Fibroblast of pulmonary artery (primary cell): Measurements from ENCODE around the gene ZNF438.

Experiments used
- DNase-seq: peaks from one replicate; pipeline ENCODE4 v3.0.0-alpha.2; 2010; ENCODE audit warnings: low read depth
- H3K4me3 ChIP-seq: replicated peaks from 2 replicates; pipeline ENCODE4 v1.5.1; 2011; ENCODE audit warnings: low read depth, mild to moderate bottlenecking, control low read depth, low read length, moderate library complexity
- TF ChIP-seq, protein P1 (sequence below): IDR thresholded peaks from 2 replicates; pipeline ENCODE4 v1.5.1; 2011; ENCODE audit warnings: mild to moderate bottlenecking, control low read depth, low read length, inconsistent platforms; ENCODE audit errors: missing control alignments

The ZNF438 gene

DNA sequence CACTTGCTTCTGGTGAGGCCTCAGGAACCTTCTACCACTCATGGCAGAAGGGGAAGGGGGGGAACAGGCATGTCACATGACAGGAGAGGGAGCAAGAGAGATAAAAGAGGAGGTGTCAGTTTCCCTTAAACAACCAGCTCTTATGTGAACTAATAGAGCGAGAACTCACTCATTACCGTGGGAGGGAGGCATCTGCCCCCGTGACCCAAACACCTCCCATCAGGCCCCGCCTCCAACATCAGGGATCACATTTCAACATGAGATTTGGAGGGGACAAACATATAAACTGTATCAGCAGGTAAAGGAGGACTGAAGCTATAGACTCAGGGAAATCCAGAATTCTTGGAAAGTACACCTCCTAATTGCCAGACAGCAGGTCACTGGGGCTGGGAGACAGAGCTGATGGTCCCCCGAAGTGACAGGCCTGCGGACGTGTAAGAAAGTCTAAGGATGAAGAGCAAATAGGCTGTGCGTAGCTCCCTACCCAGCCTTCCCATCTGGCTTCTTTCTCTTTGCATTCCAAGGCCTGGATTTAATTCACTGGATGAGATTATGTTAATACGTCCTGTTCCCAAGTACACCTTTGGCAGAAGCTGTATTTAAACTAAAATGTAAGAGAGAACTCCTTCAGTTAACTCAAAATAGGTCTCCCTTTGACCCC is 215.4 kb downstream of the ZNF438 start:
- no peak overlapping the region for H3K4me3 ChIP-seq
- TF ChIP-seq, protein P1, sequence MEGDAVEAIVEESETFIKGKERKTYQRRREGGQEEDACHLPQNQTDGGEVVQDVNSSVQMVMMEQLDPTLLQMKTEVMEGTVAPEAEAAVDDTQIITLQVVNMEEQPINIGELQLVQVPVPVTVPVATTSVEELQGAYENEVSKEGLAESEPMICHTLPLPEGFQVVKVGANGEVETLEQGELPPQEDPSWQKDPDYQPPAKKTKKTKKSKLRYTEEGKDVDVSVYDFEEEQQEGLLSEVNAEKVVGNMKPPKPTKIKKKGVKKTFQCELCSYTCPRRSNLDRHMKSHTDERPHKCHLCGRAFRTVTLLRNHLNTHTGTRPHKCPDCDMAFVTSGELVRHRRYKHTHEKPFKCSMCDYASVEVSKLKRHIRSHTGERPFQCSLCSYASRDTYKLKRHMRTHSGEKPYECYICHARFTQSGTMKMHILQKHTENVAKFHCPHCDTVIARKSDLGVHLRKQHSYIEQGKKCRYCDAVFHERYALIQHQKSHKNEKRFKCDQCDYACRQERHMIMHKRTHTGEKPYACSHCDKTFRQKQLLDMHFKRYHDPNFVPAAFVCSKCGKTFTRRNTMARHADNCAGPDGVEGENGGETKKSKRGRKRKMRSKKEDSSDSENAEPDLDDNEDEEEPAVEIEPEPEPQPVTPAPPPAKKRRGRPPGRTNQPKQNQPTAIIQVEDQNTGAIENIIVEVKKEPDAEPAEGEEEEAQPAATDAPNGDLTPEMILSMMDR, result no peak
- no peak for DNase-seq

DNA sequence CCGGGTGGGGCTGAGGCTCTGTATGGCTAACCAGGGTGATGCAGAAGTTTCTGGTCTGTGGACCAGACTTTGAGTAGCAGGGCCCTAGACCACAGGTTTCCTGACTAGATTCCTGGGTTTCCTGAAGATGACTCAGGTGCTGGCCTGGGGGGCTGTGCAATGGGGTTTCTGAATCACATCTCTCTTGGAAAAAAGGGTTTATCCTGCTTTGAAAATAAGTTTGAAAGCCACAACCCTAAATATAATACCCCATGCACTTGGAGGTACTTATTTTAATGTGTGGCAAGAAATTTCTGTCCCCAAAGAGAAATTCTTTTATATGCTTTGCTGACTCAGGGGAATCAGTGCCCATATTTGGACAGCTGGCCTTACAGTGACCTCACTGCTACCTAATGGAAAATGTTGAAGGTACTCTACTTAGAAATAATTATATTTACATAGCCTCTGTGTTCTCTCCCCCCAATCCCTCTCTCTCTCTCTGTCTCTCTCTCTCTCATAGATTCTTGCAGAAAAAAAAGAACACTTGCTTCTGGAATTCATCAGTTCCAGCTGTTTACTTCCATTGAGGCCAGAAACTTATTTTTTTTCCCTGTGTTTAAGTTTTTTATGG is 217.7 kb downstream of the ZNF438 start:
- H3K4me3 ChIP-seq, result no peak overlapping the region
- TF ChIP-seq, protein P1, result no peak
- DNase-seq, result peak; percentile 64

DNA sequence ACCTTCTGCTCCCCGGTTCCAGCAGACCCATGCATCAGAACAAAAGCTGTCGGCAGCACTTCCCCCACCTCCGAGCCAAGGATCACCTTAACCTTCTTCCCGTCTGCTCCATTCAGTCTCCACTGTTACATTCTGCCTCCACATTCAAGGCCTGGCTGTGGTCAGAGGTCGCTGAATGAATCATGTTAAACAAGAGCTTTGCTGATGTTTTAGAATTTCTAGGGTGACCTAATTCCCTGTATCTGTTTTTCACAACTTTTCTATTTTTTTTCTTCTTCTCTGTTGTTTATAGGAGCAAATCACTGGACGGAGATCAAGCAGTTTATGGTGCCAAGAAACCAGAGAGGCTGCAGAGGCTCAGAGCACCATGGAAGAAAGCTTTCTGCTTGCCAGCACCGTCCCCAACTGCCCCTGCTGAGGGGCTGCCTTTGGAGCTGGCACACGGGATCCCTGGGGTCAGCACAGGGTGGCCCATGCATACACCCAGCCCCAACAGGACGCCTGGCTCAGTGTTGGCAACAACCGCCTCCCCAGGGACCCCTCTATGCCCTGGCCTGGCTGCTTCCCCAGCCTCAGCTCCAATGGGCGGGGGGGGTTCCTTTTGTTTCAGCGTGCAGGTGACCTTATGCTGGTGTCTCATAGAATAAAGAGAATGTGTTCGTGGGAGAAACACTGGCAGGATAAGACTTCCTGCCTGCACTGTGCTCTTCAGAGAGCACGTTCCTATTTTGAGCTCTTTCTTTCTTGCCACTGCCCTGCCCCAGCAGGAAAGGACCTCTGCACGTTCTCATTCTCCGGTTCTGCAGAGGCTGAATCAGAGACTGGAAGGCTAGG is 219.4 kb downstream of the ZNF438 start:
- TF ChIP-seq, protein P1, result no peak
- no peak overlapping the region for H3K4me3 ChIP-seq
- peak; percentile 96 for DNase-seq

DNA sequence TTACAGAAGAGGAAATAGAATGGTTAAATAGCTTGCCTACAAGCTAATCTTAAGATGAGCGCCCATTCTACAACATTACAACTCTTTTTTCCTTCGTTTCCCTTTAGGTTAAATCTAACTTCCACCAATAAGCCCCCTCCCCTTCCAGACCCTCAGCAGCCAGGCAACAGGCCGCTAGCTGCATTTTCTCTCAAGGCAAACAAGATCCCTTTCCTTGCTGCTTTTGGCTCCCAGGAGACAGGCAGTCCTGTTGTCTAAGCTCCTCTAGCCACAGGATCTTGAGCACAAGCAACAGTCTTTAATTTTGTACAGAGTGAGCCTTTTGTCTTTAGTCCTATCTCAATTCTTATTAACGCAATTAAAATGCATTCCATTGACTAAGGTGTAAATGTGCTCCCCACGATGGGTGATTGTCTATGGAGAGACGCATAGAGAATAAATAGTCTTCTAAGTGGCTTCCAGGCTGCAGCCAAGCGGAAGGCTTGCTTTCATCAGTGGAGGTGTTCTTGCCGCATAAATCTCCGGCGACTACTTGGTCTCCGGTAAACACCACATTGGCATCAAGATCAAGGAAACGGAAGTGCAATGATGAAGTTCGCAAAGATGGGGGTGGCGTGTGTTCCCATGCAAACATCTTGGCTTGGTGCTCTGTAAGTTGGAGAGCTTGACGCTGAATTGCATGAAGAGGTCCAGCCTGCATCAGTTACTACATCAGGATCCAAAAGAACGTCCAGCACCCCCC is 220.2 kb downstream of the ZNF438 start:
- H3K4me3 ChIP-seq, result no peak overlapping the region
- DNase-seq, result peak; percentile 90
- TF ChIP-seq, protein P1, result no peak

DNA sequence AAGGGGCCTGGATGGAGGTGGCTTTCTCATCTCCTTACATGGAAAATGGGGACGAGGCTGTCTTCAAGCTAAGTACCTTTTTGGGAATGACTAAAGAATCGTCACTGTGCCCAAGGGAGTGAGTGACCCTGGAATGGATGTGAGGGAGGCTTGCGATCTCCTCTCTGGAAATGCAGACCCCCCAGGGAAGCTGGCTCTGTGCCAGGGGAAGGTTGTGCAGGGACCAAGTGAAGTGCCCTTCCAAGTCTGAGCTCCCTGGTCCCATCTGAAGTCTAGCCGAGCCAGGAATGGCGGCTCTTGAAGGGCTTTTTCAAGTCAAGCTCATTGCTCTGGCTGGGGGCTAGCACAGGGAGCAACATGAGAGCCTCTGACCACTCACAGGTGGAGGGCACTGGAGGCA is 221.2 kb downstream of the ZNF438 start:
- TF ChIP-seq, protein P1, result no peak
- DNase-seq, result no peak
- no peak overlapping the region for H3K4me3 ChIP-seq

DNA sequence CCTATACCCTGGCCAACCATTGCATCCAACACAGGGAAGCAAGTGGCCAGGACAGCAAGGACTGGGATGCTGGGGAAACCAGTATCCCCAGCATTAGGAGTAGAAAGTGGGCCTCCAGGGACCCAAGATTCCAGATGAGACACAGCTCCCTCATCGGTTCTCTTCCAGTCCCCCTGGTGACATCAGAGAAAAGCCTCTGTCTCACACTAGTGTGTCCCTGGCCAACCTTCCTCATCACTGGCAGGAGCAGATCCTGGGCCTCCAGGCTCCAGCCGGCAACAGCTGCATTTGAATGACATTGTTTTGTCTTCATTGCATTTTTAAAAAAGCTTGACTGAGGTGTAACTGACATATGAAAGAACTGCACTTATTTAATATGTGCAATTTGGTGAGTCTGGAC is 224.8 kb downstream of the ZNF438 start:
- no peak overlapping the region for H3K4me3 ChIP-seq
- TF ChIP-seq, protein P1, result no peak
- DNase-seq, result no peak
